Right cardiac atrium (tissue), 5 donors: Measurements from ENCODE around the gene GRM8. TPM values are rescaled to one million over a fixed set of nuclear protein-coding genes. Genes with fewer than 3 reads are reported as not detected.
"Not testable (repeated sequence)": the region's sequence is repeated elsewhere in the genome, so short reads cannot be mapped to it uniquely, and the experiment has no call there.

ENCODE experiments used
- ATAC-seq, 2 donors: fragments of 200-7000 bp; cut with Tn5 transposase; one replicate each; pipeline versions ENCODE4 v1.8.0 to v1.9.1; 2020; ENCODE audit warnings: moderate library complexity in 2 of 2, mild to moderate bottlenecking in 1 of 2
- DNase-seq, 3 donors: peaks; one replicate each; pipeline ENCODE4 v3.0.0-alpha.2; 2020
- H3K27ac ChIP-seq: one replicate; pipeline ENCODE4 v1.5.1; 2013; ENCODE audit warnings: mild to moderate bottlenecking, low read length, control low read depth, moderate library complexity
- H3K27me3 ChIP-seq: one replicate; pipeline ENCODE4 v1.6.1; 2013; ENCODE audit not compliant: control insufficient read depth, insufficient read depth
- H3K4me1 ChIP-seq: one replicate; pipeline ENCODE4 v1.6.1; 2013; ENCODE audit warnings: low read length; ENCODE audit not compliant: control insufficient read depth, insufficient read depth
- H3K4me3 ChIP-seq: one replicate; pipeline ENCODE4 v1.5.1; 2013; ENCODE audit warnings: low read length, control low read depth
- H3K9me3 ChIP-seq: one replicate; pipeline ENCODE4 v1.6.1; 2013; ENCODE audit warnings: low read length; ENCODE audit not compliant: control insufficient read depth
- WGBS: extraction: QIAGEN DNeasy Blood & Tissue Kit; methylation state at CpG from one replicate; pipeline ENCODE4 v1.1.7; 2013; 5-methylcytosine and 5-hydroxymethylcytosine counted together
- intact Hi-C, 4 donors: fragments of 100-400 bp; cut with DNase I; formaldehyde crosslinking; loops; one replicate each; pipeline versions ENCODE4 v1.11.0 to v1.14.0; 2022 to 2023
- polyA plus RNA-seq: library from polyadenylated mRNA; stranded (reverse); fragments of 200-250 nt; gene quantifications from one replicate; pipeline ENCODE4 v1.2.3, GENCODE V29; 2013
- total RNA-seq, 4 donors: library from RNA; stranded (reverse); fragmentation: NEBNext Ultra II Directional; extraction: Animal tissue kit (Norgen Biotek cat#: 25700); gene quantifications; one replicate each; pipeline ENCODE4 v1.2.1, GENCODE V29; 2021
- donor health status: healthy with polysubstance abuse.
- donor health status: DM: no; HTN: yes; CAD: no.
- donor health status: DM: no; HTN: no; CAD: no.
- donor health status: DM: no; HTN: yes; CAD: no; lungs with severe emphysema.
- donor health status: DM: yes; HTN: yes; CAD: no.

Gene GRM8
- total and polyA plus RNA-seq, 5 donors = 0.09 TPM; not detected in 4

- no peaks in the 10 kb centered on the region for H3K27me3 ChIP-seq
- no peak overlapping the region for H3K27ac ChIP-seq
- H3K4me1 ChIP-seq = no peaks in the 10 kb centered on the region
- H3K9me3 ChIP-seq = no peaks in the 10 kb centered on the region
- 94% methylated on average over 15 of the region's 15 CpGs for WGBS
- DNase-seq (peak in 1 of 3 donors; percentile 38), ATAC-seq (no peak)
- no peak overlapping the region for H3K4me3 ChIP-seq
- intact Hi-C loops = no loop called here
These were observed 562.6 kb downstream of the GRM8 start for GRCh38 chr7:126690104-126690503.

GRCh38 chr7:126689037-126689436, 563.7 kb downstream of the GRM8 start:
- WGBS = 51% methylated on average over 1 of the region's 1 CpG
- Histone ChIP-seq H3K4me1 (no peaks in the 10 kb centered on the region), H3K27me3 (no peaks in the 10 kb centered on the region), H3K27ac (no peak overlapping the region), H3K9me3 (no peaks in the 10 kb centered on the region), H3K4me3 (no peak overlapping the region)
- intact Hi-C loops = no loop called here
- DNase-seq = no peak
- no peak for ATAC-seq

- Histone ChIP-seq H3K4me1 (no peaks in the 10 kb centered on the region), H3K9me3 (no peaks in the 10 kb centered on the region), H3K27ac (no peak overlapping the region), H3K27me3 (no peaks in the 10 kb centered on the region), H3K4me3 (no peak overlapping the region)
- ATAC-seq (no peak), DNase-seq (peak in 1 of 3 donors; percentile 18)
- intact Hi-C loops = no loop called here
- 85% methylated on average over 5 of the region's 5 CpGs for WGBS
These were observed 566.3 kb downstream of the GRM8 start for GRCh38 chr7:126686474-126686873.

- no peaks in the 10 kb centered on the region for H3K4me1 ChIP-seq
- H3K27ac ChIP-seq = no peak overlapping the region
- 93% methylated on average over 10 of the region's 10 CpGs for WGBS
- ATAC-seq (no peak), DNase-seq (peak in 1 of 3 donors; percentile 33)
- no peak overlapping the region for H3K4me3 ChIP-seq
- no peaks in the 10 kb centered on the region for H3K9me3 ChIP-seq
- H3K27me3 ChIP-seq = no peaks in the 10 kb centered on the region
- intact Hi-C loops = no loop called here
These were observed 567.1 kb downstream of the GRM8 start for GRCh38 chr7:126685596-126685995.

GRCh38 chr7:126685018-126685573, 567.6 kb downstream of the GRM8 start:
- 91% methylated on average over 11 of the region's 11 CpGs for WGBS
- H3K4me1 ChIP-seq = no peaks in the 10 kb centered on the region
- DNase-seq = peak in 1 of 3 donors; percentile 39
- intact Hi-C loops = no loop called here
- no peaks in the 10 kb centered on the region for H3K27me3 ChIP-seq
- no peaks in the 10 kb centered on the region for H3K9me3 ChIP-seq
- peak in 1 of 2 donors; percentile 19 for ATAC-seq
- H3K4me3 ChIP-seq = no peak overlapping the region
- H3K27ac ChIP-seq = no peak overlapping the region

GRCh38 chr7:126682176-126682575, 570.6 kb downstream of the GRM8 start:
- ATAC-seq = no peak
- H3K27me3 ChIP-seq = no peaks in the 10 kb centered on the region
- H3K27ac ChIP-seq = no peak overlapping the region
- no peaks in the 10 kb centered on the region for H3K4me1 ChIP-seq
- intact Hi-C loops = no loop called here
- no peak for DNase-seq
- H3K9me3 ChIP-seq = no peaks in the 10 kb centered on the region
- no peak overlapping the region for H3K4me3 ChIP-seq

- H3K4me3 ChIP-seq, H3K27me3 ChIP-seq, H3K27ac ChIP-seq, ATAC-seq, DNase-seq, H3K4me1 ChIP-seq, H3K9me3 ChIP-seq, intact Hi-C loops: not testable (repeated sequence)
- 80% methylated on average over 1 of the region's 1 CpG for WGBS
These were observed 584.0 kb downstream of the GRM8 start for GRCh38 chr7:126668762-126669161.

- DNase-seq (no peak), ATAC-seq (no peak)
- Histone ChIP-seq H3K9me3 (no peaks in the 10 kb centered on the region), H3K27me3 (no peaks in the 10 kb centered on the region), H3K4me1 (no peaks in the 10 kb centered on the region), H3K4me3 (no peak overlapping the region), H3K27ac (no peak overlapping the region)
- intact Hi-C loops = no loop called here
- 92% methylated on average over 5 of the region's 5 CpGs for WGBS
These were observed 584.4 kb downstream of the GRM8 start for GRCh38 chr7:126668367-126668752.

- WGBS = 82% methylated on average over 14 of the region's 14 CpGs
- intact Hi-C loops = no loop called here
- ATAC-seq = no peak
These were observed 584.9 kb downstream of the GRM8 start for GRCh38 chr7:126667742-126668366.

GRCh38 chr7:126662856-126663255, 589.9 kb downstream of the GRM8 start:
- H3K4me3 ChIP-seq = no peak overlapping the region
- ATAC-seq (no peak), DNase-seq (no peak)
- intact Hi-C loops = no loop called here
- H3K27me3 ChIP-seq = no peaks in the 10 kb centered on the region
- 66% methylated on average over 4 of the region's 4 CpGs for WGBS
- no peaks in the 10 kb centered on the region for H3K4me1 ChIP-seq
- H3K27ac ChIP-seq = no peak overlapping the region
- H3K9me3 ChIP-seq = no peaks in the 10 kb centered on the region

More at GRCh38 chr7:126667742-126668366, 584.9 kb downstream of the GRM8 start:
- Histone ChIP-seq H3K27ac (no peak overlapping the region), H3K9me3 (no peaks in the 10 kb centered on the region), H3K4me3 (no peak overlapping the region), H3K4me1 (no peaks in the 10 kb centered on the region), H3K27me3 (no peaks in the 10 kb centered on the region)
- no peak for DNase-seq

- no peak overlapping the region for H3K4me3 ChIP-seq
- H3K27me3 ChIP-seq = no peaks in the 10 kb centered on the region
- no peak overlapping the region for H3K27ac ChIP-seq
- intact Hi-C loops = no loop called here
- no peak for ATAC-seq
- DNase-seq = no peak
- WGBS = 63% methylated on average over 3 of the region's 3 CpGs
- no peaks in the 10 kb centered on the region for H3K9me3 ChIP-seq
- H3K4me1 ChIP-seq = no peaks in the 10 kb centered on the region
These were observed 593.6 kb downstream of the GRM8 start for GRCh38 chr7:126659124-126659523.

GRCh38 chr7:126658684-126659083, 594.1 kb downstream of the GRM8 start:
- H3K4me1 ChIP-seq = no peaks in the 10 kb centered on the region
- DNase-seq = no peak
- no peak for ATAC-seq
- no peak overlapping the region for H3K4me3 ChIP-seq
- 86% methylated on average over 16 of the region's 16 CpGs for WGBS
- no peaks in the 10 kb centered on the region for H3K27me3 ChIP-seq
- no peaks in the 10 kb centered on the region for H3K9me3 ChIP-seq
- intact Hi-C loops = no loop called here
- H3K27ac ChIP-seq = no peak overlapping the region
